Liver (tissue), 9 donors: ENCODE measurements around the gene INTS1. TPM values are rescaled to one million over a fixed set of nuclear protein-coding genes. Genes with fewer than 3 reads are reported as not detected.

Source experiments
- DNase-seq: peaks from one replicate; pipeline ENCODE4 v3.0.0-alpha.2; 2017; ENCODE audit warnings: low spot score
- H3K27ac ChIP-seq, 2 donors: one replicate each; pipeline ENCODE4 v1.7.0; 2013; ENCODE audit warnings: inconsistent platforms in 2 of 2, low read length in 2 of 2, control low read depth in 1 of 2, low read depth in 1 of 2, mild to moderate bottlenecking in 1 of 2
- H3K27me3 ChIP-seq, 4 donors: one replicate each; pipeline versions ENCODE4 v1.6.1 to v1.7.0; 2013; ENCODE audit warnings: low read length in 3 of 4, inconsistent platforms in 1 of 4, mild to moderate bottlenecking in 1 of 4, moderate library complexity in 1 of 4; ENCODE audit not compliant: control insufficient read depth in 4 of 4, insufficient read depth in 4 of 4
- H3K36me3 ChIP-seq, 4 donors: one replicate each; pipeline versions ENCODE4 v1.6.1 to v1.7.0; 2013; ENCODE audit warnings: low read length in 3 of 4, mild to moderate bottlenecking in 3 of 4, low read depth in 1 of 4, moderate library complexity in 1 of 4; ENCODE audit not compliant: control insufficient read depth in 4 of 4, insufficient read depth in 3 of 4
- H3K4me1 ChIP-seq, 4 donors: one replicate each; pipeline versions ENCODE4 v1.6.1 to v1.7.0; 2013; ENCODE audit warnings: low read length in 3 of 4, mild to moderate bottlenecking in 3 of 4, moderate library complexity in 1 of 4; ENCODE audit not compliant: control insufficient read depth in 4 of 4, insufficient read depth in 4 of 4
- H3K4me3 ChIP-seq, 3 donors: one replicate each; pipeline versions ENCODE4 v1.6.1 to v1.7.0; 2013; ENCODE audit warnings: low read length in 3 of 3, control low read depth in 1 of 3, low read depth in 1 of 3, mild to moderate bottlenecking in 1 of 3
- H3K9ac ChIP-seq, 2 donors: one replicate each; pipeline ENCODE4 v1.7.0; 2013; ENCODE audit warnings: low read length in 2 of 2, mild to moderate bottlenecking in 2 of 2, moderate library complexity in 2 of 2, control low read depth in 1 of 2, low read depth in 1 of 2
- H3K9me3 ChIP-seq, 4 donors: one replicate each; pipeline versions ENCODE4 v1.6.1 to v1.7.0; 2013; ENCODE audit warnings: low read length in 3 of 4; ENCODE audit not compliant: control insufficient read depth in 4 of 4
- FOXA1 ChIP-seq: IDR thresholded peaks from 2 replicates; pipeline ENCODE4 v1.6.1; 2016; ENCODE audit warnings: antibody characterized with exemption
- FOXA2 ChIP-seq: IDR thresholded peaks from 2 replicates; pipeline ENCODE4 v1.6.1; 2016; ENCODE audit warnings: antibody characterized with exemption
- GABPA ChIP-seq, 2 donors: IDR thresholded peaks in 1 of 2; conservative IDR thresholded peaks in 1 of 2; 2 replicates each; pipeline ENCODE4 v1.6.1; 2016; ENCODE audit warnings: antibody characterized with exemption in 2 of 2, mild to moderate bottlenecking in 1 of 2, moderate library complexity in 1 of 2
- HNF4A ChIP-seq, 2 donors: conservative IDR thresholded peaks; 2 replicates each; pipeline ENCODE4 v1.6.1; 2016; ENCODE audit warnings: antibody characterized with exemption in 2 of 2, mild to moderate bottlenecking in 2 of 2
- HNF4G ChIP-seq: IDR thresholded peaks from 2 replicates; pipeline ENCODE4 v1.6.1; 2016; ENCODE audit warnings: antibody characterized with exemption
- JUND ChIP-seq, 2 donors: IDR thresholded peaks; 2 replicates each; pipeline ENCODE4 v1.6.1; 2016; ENCODE audit warnings: antibody characterized with exemption in 2 of 2
- NR2F2 ChIP-seq: IDR thresholded peaks from 2 replicates; pipeline ENCODE4 v1.6.1; 2016; ENCODE audit warnings: antibody characterized with exemption
- RAD21 ChIP-seq, 2 donors: IDR thresholded peaks; 2 replicates each; pipeline ENCODE4 v1.6.1; 2016; ENCODE audit warnings: antibody characterized with exemption in 2 of 2, mild to moderate bottlenecking in 2 of 2
- RXRA ChIP-seq, 2 donors: IDR thresholded peaks; 2 replicates each; pipeline ENCODE4 v1.6.1; 2017 to 2018; ENCODE audit warnings: antibody characterized with exemption in 2 of 2, mild to moderate bottlenecking in 1 of 2
- TAF1 ChIP-seq: conservative IDR thresholded peaks from 2 replicates; pipeline ENCODE4 v1.6.1; 2016; ENCODE audit warnings: antibody characterized with exemption, mild to moderate bottlenecking
- YY1 ChIP-seq: IDR thresholded peaks from 2 replicates; pipeline ENCODE4 v1.6.1; 2016; ENCODE audit warnings: antibody characterized with exemption, mild to moderate bottlenecking
- WGBS: extraction: QIAGEN DNeasy Blood & Tissue Kit; methylation state at CpG from one replicate; pipeline ENCODE4 v1.1.7; 2013; 5-methylcytosine and 5-hydroxymethylcytosine counted together
- polyA plus RNA-seq, 2 donors: library from polyadenylated mRNA; stranded (reverse) in 1 of 2; unstranded in 1 of 2; fragments of 200-250 nt in 1 of 2; fragments of >200 nt in 1 of 2; fragmentation: Nextera tagmentation in 1 of 2; extraction: Ambion mirVana in 1 of 2; gene quantifications; one replicate each; pipeline versions ENCODE4 v1.2.1 to v1.2.3, GENCODE V29; 2013 to 2015
- total RNA-seq, 2 donors: library from RNA; depleted of rRNA; stranded (reverse); fragments of >200 nt; gene quantifications; one replicate each; pipeline ENCODE4 v1.2.3, GENCODE V29; 2014
- TF ChIP-seq, protein P1 (sequence below): IDR thresholded peaks from 2 replicates; pipeline ENCODE4 v1.6.1; 2016; ENCODE audit warnings: antibody characterized with exemption
- TF ChIP-seq, protein P2 (sequence below): IDR thresholded peaks from 2 replicates; pipeline ENCODE4 v1.6.1; 2016; ENCODE audit warnings: antibody characterized with exemption
- TF ChIP-seq, protein P3 (sequence below): IDR thresholded peaks from 2 replicates; pipeline ENCODE4 v1.6.1; 2016; ENCODE audit warnings: antibody characterized with exemption
- TF ChIP-seq, protein P4 (sequence below): IDR thresholded peaks from 2 replicates; pipeline ENCODE4 v1.6.1; 2016; ENCODE audit warnings: antibody characterized with exemption, mild to moderate bottlenecking
- TF ChIP-seq, protein P5 (sequence below): fragments of 150-350 bp; IDR thresholded peaks from 2 replicates; pipeline ENCODE4 v1.5.1; 2017; ENCODE audit warnings: improper control_type of control experiment, low read depth, low read length; ENCODE audit not compliant: missing input control
- donor health status: healthy.
- donor health status: healthy.
- donor health status: healthy.
- donor health status: healthy.
- donor health status: healthy.

The INTS1 gene
- total and polyA plus RNA-seq, 4 donors: 14.6 to 37.9 (median 30.7) TPM

DNA sequence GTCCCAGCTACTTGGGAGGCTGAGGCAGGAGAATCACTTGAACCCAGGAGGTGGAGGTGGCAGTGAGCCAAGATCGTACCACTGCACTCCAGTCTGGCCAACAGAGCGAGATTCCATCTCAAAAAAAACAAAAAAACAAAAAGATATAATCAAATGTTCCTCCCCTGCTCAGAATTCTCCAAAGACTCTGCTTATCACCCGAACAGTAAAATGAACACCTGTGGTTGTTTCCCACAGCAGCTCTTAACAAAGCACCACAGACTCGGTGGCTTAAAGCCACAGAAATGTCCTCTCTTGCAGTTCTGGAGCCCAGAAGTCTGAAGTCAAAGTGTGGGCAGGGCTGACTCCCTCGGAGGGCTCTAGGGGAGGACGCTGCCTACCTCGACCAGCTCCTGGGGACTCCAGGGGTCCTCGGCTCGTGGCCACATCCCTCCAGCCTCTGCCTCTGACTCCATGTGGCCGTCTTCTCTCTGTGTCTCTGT lies 4.1 kb upstream of the INTS1 start:
- no peaks in the 10 kb centered on the region for H3K36me3 ChIP-seq
- no peaks in the 10 kb centered on the region for H3K27me3 ChIP-seq
- peaks cover 3 to 10% (median 8%) of the 10 kb centered on the region in 4 donors for H3K4me1 ChIP-seq
- DNase-seq: no peak
- H3K4me3 ChIP-seq: no peak overlapping the region
- no peak overlapping the region for H3K27ac ChIP-seq
- no peak for TF ChIP-seq RXRA (IDR thresholded peaks at IDR 0.05)
- TF ChIP-seq, protein P1, sequence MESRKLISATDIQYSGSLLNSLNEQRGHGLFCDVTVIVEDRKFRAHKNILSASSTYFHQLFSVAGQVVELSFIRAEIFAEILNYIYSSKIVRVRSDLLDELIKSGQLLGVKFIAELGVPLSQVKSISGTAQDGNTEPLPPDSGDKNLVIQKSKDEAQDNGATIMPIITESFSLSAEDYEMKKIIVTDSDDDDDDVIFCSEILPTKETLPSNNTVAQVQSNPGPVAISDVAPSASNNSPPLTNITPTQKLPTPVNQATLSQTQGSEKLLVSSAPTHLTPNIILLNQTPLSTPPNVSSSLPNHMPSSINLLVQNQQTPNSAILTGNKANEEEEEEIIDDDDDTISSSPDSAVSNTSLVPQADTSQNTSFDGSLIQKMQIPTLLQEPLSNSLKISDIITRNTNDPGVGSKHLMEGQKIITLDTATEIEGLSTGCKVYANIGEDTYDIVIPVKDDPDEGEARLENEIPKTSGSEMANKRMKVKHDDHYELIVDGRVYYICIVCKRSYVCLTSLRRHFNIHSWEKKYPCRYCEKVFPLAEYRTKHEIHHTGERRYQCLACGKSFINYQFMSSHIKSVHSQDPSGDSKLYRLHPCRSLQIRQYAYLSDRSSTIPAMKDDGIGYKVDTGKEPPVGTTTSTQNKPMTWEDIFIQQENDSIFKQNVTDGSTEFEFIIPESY: no peak
- no peak for TF ChIP-seq JUND (IDR thresholded peaks at IDR 0.05)
- no peak for TF ChIP-seq TAF1
- TF ChIP-seq, protein P2, sequence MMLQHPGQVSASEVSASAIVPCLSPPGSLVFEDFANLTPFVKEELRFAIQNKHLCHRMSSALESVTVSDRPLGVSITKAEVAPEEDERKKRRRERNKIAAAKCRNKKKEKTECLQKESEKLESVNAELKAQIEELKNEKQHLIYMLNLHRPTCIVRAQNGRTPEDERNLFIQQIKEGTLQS: no peak
- no peak for TF ChIP-seq FOXA1
- TF ChIP-seq RAD21 (IDR thresholded peaks at IDR 0.05): no peak
- TF ChIP-seq GABPA (IDR thresholded peaks at IDR 0.05 in 1 of 2, conservative IDR thresholded peaks at IDR 0.05 in 1 of 2): no peak
- TF ChIP-seq, protein P3, sequence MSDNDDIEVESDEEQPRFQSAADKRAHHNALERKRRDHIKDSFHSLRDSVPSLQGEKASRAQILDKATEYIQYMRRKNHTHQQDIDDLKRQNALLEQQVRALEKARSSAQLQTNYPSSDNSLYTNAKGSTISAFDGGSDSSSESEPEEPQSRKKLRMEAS: no peak
- no peak for TF ChIP-seq FOXA2
- TF ChIP-seq, protein P4, sequence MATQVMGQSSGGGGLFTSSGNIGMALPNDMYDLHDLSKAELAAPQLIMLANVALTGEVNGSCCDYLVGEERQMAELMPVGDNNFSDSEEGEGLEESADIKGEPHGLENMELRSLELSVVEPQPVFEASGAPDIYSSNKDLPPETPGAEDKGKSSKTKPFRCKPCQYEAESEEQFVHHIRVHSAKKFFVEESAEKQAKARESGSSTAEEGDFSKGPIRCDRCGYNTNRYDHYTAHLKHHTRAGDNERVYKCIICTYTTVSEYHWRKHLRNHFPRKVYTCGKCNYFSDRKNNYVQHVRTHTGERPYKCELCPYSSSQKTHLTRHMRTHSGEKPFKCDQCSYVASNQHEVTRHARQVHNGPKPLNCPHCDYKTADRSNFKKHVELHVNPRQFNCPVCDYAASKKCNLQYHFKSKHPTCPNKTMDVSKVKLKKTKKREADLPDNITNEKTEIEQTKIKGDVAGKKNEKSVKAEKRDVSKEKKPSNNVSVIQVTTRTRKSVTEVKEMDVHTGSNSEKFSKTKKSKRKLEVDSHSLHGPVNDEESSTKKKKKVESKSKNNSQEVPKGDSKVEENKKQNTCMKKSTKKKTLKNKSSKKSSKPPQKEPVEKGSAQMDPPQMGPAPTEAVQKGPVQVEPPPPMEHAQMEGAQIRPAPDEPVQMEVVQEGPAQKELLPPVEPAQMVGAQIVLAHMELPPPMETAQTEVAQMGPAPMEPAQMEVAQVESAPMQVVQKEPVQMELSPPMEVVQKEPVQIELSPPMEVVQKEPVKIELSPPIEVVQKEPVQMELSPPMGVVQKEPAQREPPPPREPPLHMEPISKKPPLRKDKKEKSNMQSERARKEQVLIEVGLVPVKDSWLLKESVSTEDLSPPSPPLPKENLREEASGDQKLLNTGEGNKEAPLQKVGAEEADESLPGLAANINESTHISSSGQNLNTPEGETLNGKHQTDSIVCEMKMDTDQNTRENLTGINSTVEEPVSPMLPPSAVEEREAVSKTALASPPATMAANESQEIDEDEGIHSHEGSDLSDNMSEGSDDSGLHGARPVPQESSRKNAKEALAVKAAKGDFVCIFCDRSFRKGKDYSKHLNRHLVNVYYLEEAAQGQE: no peak
- TF ChIP-seq, protein P5, sequence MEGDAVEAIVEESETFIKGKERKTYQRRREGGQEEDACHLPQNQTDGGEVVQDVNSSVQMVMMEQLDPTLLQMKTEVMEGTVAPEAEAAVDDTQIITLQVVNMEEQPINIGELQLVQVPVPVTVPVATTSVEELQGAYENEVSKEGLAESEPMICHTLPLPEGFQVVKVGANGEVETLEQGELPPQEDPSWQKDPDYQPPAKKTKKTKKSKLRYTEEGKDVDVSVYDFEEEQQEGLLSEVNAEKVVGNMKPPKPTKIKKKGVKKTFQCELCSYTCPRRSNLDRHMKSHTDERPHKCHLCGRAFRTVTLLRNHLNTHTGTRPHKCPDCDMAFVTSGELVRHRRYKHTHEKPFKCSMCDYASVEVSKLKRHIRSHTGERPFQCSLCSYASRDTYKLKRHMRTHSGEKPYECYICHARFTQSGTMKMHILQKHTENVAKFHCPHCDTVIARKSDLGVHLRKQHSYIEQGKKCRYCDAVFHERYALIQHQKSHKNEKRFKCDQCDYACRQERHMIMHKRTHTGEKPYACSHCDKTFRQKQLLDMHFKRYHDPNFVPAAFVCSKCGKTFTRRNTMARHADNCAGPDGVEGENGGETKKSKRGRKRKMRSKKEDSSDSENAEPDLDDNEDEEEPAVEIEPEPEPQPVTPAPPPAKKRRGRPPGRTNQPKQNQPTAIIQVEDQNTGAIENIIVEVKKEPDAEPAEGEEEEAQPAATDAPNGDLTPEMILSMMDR: no peak
- TF ChIP-seq YY1: no peak
- no peak for TF ChIP-seq HNF4G
- no peak for TF ChIP-seq NR2F2
- TF ChIP-seq HNF4A (conservative IDR thresholded peaks at IDR 0.05): no peak
- H3K9ac ChIP-seq: no peak overlapping the region
- no peaks in the 10 kb centered on the region for H3K9me3 ChIP-seq
- 78% methylated on average over 10 of the region's 10 CpGs for WGBS
